HG02973 (cell line): ENCODE data around the gene CYP27C1.

Source experiments
- ATAC-seq: cut with Tn5 transposase; IDR thresholded peaks from one replicate; pipeline ENCODE4 v1.9.1; 2021; ENCODE audit warnings: moderate library complexity; ENCODE audit not compliant: unreplicated experiment

Gene CYP27C1

DNA sequence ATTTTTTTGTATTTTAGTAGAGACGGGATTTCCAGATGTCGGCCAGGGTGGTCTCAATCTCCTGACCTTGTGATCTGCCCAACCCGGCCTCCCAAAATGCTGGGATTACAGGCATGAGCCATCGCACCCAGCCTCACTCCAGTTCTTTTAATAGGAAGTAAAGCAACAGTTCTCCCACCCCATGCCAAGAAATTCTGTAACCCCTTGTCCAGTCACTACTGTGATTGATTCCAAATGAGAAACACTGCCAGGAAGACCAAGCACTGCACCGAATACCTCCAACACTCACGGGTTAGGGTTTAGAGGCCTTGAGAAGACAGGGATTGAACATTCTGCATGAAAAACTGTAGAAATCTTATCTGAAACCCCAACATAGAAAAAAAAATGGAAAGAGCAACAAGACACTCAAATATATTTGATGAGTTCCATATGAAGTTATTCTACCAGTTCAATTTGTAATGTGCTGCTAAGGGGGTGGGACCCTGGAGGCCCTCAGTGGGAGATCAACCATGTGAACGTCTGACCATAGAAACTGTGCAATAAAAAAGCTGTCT is 65.0 kb downstream of the CYP27C1 start:
- ATAC-seq, result no peak

DNA sequence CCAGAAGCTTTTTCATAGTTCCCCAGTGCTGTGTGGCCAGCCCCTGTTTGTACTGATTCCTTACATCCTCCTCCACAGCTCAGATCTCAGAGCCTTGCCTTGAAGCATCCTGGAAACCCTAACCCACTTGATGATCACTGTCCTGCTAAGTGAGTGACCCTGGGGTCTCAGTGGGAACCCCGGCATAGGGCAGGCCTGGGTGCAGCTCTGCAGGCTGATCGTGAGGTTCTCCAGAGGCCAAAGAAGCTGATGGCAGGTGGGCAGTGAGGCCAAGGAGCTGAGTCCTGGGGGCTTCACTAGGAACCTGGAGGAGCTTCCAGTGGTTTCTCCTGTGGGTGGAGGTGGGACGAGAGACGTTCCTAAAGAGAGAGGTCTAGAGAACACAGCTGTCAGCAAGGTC is 65.7 kb downstream of the CYP27C1 start:
- no peak for ATAC-seq

DNA sequence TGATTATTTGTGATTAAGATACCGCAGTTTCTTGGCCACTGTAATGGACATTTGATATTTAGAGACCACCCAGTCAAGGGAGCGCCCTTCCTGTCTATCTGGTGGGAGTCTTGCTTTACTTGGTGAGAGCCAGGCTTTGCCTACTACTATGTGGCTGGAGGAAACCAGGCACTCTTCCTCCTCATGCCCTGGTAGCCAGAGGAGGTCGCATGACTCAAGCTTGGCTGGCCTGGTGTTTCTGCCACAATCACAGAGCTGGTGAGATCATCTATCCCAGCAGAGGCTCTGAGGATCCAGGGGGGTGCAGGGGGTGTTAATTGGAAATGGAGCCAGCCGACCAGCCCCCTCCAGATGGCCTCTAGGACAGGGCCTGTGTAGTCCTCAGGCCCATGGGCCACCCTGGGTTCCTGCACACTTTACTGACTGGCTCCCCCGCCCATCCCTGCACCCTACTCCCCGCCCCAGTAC is 66.4 kb downstream of the CYP27C1 start:
- ATAC-seq, result no peak

DNA sequence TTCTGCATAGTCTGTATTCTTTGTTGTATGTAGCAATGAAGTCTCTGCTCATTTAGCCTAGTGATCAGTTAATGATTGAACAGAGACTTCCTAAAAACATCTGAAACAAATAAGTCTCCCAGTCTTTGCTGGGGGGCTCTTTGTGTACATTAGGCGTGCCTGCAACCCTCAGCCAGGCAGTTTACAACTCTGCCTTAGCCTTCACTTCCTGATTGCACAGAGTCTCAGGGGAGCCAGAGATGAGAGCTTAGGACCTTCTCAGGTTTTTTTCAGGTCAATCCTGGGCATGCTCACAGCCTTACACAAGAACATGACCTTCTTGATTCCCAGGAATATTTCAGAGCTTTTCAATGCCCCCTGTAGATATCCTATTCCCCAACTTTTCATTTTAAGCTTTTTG is 69.1 kb downstream of the CYP27C1 start:
- no peak for ATAC-seq

DNA sequence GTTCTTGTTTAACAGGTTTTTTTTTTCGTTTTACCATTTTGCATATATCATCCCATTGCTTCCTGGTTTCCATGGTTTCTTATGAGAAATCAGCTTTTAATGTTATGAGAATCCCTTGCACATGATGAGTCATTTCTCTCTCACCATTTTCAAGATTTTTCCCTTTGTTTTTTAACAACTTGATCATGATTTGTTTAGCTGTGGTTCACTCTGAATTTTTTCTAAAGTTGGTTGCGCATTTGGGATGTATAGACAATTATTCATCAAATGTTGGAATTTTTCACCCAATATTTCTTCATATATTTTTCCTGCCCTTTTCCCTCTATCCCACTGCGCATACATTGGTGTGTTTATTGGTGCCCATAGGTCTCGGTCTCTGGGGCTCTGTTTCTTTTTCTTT is 70.7 kb downstream of the CYP27C1 start:
- no peak for ATAC-seq

DNA sequence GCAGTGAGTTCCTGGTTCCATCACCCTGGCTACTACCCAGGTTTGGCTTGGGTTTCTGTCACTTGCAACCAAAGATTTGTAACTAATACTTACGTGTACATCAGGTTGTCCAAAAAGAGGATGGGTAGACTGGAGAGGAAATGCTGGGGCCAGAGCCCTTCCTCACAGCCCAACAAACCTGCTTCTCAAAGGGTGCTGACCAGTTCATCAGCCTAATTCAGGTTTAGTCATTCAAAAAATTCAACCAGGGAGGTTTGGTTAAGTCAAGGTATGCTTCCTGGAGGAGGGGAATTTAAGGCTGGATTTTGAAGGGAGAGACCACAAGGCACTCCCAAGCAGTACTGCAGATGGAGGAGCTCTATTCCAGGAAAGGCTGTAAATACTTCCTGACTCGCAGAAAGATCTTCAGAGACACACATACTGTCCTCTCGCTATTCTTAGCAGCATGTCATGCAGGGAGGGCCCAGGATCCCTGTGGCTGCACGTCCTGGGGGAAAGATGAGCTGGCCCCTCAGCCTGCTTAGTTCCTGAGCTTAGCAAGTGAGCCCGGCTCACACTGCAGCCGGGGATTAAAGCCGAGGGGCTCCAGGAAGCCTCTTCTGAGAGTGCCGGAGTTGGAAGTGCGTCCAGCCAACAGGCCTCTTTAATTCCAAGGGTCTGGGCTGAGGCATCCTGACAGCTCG is 73.1 kb downstream of the CYP27C1 start:
- no peak for ATAC-seq

DNA sequence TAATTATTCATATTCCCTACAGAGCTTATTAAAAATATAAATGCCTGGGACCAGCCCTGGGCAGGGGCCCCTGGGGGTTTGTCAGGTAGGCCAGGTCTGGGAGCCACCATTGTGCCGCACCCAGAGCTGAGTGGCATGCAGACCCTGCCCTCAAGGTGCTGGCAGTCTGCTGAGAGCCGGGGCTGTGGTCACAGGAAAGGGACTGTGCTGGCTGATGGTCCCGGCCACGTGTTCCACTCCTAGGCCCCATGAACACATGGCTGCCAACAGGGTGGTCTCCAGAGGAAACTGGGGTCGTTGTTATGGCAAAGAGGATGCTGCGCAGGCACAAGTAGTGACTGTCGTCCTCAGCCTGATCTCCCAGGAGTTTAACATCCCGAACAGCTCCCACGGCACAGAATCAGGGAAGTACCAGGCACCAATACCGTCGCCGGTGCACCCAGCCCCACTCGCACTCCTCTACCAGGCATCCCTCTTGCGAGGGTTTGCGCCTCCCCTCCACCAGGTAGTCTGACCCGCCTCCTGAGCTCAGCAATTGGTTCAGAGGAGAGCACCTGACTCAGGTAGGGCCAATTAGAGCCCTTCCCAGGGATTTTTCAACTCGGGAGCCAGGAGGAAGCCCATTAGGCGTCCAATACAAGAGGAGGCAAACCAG is 73.9 kb downstream of the CYP27C1 start:
- no peak for ATAC-seq

DNA sequence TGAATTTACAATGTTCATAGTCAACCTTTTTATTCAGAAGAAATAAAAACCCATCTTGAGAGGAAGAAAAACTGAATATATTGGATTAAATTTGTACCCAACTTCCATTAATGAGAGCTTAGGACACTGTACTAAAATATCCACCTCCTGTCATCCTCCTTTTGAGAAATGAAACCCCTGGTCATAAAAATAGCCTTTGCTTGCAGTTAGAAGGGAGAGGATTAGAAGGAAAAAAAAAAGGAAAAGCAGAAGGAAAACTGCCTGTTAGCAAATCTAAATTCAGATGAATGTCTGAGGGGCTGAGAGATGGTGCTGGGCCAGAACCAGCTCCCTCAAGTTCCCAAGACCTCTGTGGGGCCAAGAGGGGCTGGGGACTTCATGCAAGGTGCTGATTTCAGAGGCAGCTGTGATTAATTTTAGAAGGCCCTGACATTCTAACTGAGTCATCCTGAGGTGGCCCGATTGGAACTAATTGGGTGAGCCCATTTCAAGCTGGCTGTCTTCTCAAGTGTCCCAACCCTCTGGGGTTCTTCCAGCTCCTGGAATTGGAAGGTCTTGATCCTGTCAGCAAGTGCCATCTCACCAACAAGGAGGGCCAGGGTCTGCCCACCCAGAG is 74.7 kb downstream of the CYP27C1 start:
- ATAC-seq, result no peak

DNA sequence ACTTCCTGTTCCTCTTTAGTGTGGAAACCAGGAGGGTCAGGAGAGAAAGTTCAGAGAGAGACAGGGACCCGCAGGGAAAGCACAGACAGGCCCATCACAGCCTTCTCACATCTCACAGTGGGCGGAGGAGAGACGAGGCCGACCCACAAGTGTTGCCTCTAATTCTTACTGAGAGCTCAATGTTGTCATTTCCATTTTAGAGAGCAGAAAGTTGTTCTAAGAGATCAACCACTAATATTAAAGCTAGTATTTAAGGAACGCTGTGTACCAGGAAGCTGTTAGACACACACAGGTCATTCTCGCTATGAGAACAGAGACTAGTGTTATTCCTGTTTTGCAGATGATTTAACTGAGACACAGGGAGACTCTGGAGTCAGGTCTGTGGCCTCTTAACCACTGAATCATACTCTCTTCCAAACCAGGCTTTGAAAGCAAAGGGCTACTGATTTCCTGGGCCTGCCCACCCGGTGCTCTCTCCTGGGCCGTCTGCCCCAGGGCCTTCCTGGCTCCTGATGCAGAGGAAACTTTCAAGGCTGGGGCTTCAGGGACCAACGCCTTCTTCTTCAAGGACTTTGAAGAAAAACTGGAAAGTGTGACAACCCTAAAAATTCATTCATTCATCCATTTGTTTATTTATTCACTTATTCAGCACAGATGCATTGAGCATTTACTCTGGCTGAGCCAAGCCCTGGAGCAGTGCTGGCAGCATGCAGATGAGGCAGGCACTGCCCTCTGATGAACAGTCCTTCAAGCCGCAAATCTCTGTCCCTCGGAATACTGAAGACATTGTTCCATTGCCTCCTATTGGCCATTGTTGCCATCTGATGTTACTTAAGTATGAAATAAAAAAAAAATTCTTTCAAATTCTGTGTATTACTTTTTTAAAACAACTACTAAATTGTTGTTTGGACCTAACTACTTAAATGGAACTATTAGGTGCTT is 76.0 kb downstream of the CYP27C1 start:
- ATAC-seq, result no peak

DNA sequence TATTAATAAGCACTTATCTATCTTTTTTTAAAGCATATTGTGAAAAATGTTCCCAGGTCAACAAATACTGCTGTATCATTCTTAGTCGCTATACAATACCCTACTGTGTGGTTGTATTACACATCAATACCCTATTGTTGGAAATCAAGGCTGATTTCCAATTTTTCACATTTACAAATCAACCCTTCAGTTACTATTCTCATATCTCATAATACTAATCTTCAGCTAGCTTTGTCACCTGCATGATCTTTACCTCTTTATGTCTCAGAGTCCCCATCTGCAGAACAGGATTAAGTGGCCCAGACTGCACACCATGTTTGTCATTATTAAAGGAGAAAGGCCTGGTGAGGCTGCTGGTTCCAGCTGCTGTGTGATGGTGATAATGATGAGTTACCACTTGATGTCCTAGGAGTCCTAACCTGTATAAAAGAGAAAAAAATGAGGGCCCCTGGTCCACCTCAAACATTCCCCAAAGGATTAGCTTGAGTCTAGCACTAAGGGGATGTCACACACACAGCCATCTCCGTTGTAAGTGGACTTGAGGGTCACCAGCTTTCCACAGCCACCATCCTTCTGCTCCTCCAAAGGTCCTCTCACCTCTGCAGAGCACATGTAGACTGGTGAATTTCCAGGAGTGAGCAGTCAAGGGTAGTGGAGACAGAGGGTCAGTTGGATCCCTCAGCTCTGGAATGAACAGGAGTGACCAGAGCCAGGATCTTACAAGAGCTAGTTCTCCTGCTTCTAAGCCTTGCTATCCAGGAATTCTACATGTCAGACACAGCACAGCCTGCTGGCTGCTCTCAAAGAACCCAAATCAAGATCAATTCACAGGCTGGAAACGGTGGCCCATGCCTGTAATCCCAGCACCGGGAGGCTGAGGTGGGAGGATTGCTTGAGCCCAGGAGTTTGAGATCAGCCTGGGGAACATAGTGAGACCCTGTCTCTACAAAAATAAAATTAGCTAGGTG is 77.2 kb downstream of the CYP27C1 start:
- ATAC-seq, result no peak

DNA sequence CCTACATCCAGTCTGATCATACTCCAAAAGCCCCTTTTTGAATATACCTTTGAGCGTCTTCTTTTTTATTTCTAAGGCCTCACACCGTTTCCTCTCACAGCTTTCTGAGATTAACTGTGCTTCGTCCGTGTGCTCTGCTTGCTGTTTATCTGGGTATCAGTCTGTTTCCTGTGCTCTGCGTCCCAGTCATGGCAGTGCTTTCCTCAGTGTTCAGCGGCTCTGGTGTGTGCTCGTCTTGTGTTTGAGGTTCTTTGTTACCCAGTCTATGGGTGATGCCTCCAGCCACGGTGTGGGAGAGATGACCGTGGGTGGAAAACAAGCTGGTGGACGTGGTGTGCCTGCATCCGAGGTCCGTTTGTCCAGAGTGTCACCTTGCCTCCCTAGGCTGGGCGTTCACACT is 79.6 kb downstream of the CYP27C1 start:
- ATAC-seq, result no peak

DNA sequence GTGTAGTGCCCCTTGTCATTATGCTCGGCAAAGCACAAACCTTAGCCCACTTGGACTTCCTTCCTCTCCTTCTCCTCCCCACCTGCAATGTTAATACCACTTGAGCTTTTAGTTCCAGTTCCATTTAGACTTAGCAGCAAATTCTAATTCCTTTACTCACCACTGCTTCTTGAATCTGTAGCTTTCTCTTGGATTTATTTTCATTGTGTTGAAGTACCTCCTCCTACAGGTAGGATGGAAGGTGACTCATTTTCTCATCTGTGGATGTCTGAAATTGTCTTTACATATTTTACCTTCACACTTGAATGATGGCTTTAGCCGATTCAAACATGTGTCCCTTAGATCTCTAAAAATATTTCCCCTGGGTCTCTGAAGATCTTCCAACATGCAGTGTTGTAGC is 80.3 kb downstream of the CYP27C1 start:
- no peak for ATAC-seq

DNA sequence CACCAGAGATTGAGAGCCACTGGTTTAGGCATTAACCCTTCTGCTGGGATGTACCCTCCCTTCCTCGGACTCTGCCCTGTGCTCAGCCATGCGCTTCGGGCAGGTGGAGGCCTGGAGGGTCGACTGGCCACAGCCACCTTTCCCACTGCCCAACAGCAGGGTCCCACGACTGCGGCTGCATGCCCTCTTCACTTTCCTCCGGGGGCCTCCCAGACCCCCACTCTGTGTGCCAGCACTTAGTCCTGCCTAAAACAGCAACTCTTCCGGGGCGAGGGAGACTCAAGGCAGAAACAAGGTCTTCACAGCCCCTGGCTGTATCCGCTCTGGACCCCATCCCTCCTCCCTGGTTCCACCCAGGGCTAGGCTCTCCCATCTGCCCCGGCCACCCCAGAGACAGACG is 81.8 kb downstream of the CYP27C1 start:
- no peak for ATAC-seq

DNA sequence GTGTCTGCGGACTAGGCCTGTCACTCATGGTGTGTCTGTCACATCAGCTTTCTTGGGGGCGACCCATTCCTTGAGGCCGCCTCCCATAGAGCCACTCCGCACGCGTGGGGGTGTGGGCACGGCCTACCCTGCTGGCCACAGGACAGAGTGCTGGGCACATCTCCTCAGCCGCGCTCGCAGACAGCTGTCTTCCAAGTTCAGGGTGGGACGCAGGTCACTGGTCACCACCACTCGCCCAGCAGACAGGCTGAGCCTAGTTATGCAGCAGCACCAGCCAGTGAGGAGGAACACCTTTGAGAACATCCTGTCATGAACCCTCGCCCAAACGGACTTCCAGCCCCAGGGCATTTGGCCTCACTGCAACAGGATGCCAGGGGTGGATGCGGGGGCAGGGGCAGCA is 82.4 kb downstream of the CYP27C1 start:
- no peak for ATAC-seq

DNA sequence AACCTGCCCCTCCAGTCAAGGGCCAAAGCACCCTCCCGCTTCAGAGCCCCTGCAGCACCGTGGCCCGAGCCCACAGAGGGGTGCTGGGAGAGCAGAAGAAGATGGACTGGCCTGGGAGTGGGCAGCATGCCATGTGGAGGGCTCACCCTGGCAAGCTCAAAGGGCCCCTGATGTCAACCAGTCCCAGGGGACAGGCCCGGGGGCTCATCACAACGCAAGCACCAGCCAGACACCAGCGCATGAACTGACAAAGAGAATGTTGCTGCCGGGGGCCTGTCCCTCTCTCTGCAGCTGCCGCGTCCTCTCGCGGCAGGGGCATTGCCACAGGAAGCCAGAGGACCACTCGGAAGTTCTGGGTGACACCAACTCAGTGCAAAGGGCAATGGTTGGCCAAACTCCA is 82.9 kb downstream of the CYP27C1 start:
- ATAC-seq, result no peak

DNA sequence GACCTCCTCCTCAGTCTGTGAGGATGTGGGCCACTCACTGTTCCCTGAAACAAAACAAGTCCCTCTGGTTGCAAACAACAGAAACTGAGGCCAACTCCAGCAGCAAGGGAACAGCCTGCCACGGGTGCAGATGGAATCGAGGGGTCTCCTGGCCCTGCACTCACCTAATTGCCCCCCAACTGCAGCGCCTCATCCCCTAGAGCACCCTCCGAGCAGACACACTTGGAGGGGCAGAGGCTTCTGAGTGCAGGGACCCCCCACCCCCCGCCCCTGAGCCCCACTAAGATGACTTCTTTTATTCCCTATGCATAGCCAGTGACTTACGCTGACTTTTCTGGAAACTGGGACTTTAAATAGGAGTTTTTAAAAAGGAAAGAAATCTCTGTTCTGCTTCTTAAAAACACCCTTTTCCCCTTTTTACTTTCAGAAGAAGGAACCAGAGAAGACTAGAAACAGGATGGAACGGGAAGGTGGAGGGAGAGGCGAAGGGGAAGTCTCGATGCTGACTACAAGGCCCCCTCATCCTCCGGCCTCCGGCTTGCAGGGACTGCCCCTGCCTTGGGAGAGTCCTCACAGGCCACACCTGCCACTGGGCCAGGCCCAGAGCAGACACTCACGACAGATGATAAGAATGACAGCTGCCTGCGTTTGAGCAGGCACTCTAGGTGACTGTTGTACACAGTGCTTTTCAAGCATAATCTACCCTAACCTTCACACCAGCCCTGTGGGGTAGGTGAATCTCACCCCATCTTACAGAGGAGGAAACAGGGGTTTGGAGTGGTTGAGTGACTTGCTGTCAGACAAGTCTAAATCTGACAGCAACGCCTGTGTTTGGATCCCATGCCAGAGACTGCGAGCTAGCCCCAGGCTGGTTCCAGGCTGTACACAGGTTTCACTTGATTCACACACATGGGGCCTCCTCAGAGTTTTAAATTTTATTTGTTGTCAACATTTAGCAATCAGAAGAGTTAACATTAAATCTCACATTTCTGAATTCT is 85.0 kb downstream of the CYP27C1 start:
- ATAC-seq, result no peak

DNA sequence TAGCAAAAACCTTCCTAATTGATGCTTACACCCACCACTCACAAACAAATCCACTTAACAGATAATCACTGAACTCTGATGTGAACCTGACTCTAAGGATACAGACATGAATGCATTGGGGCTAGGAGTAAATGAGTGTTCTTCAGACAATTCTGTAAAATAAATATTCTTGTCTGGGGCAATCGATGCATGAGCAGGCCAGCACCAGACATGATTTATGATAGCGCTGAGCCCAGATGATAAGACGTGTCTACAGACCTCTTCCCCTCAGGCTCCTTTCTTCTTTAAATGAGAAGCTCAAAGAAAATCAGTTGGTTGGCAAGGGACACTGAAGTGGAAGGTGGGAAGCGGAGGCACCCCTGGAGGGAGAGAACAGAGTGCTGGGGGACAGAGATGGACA is 85.9 kb downstream of the CYP27C1 start:
- no peak for ATAC-seq
